Endothelial cell of umbilical vein (primary cell): Measurements from ENCODE around the gene SAMD11. TPM values are rescaled to one million over a fixed set of nuclear protein-coding genes. Genes with fewer than 3 reads are reported as not detected.
A peak's percentile ranks its signal among the peaks of the same experiment; 100 is the strongest.
"Not testable (repeated sequence)": the region's sequence is repeated elsewhere in the genome, so short reads cannot be mapped to it uniquely, and the experiment has no call there.

Experiments
- Bru-seq: library from RNA; stranded (reverse); fragments of 400-500 nt; gene quantifications from one replicate; lab custom pipeline; 2021; lab: Mats Ljungman, UMichigan
- BruChase-seq, 2 experiments: library from RNA; stranded (reverse); fragments of 400-500 nt; gene quantifications; one replicate each; lab custom pipeline; 2021; lab: Mats Ljungman, UMichigan
- BruUV-seq: library from RNA; stranded (reverse); fragments of 400-500 nt; replicated peaks from 2 replicates; lab custom pipeline; 2021; lab: Mats Ljungman, UMichigan
- CTCF ChIA-PET: fragments of 300-600, 350-600 bp; sonication (Branson Sonifier 250); formaldehyde crosslinking; loops from one replicate; lab custom pipeline; 2021; ENCODE audit warnings: antibody characterized with exemption, inconsistent platforms; lab: Charles Lee
- POLR2A ChIA-PET: fragments of 300-600, 350-600 bp; sonication (Branson Sonifier 250); formaldehyde crosslinking; loops from one replicate; lab custom pipeline; 2021; ENCODE audit warnings: antibody characterized with exemption, inconsistent platforms; lab: Charles Lee
- DNase-seq: peaks from one replicate; pipeline ENCODE4 v3.0.0-alpha.2; 2011; ENCODE audit warnings: low read depth, low spot score
- FAIRE-seq: peaks from 2 replicates; lab custom pipeline; 2011; peaks lifted over from hg19 to GRCh38; lab: Jason Lieb, UNC
- H2AFZ ChIP-seq: 2 replicates; pipeline ENCODE4 v1.6.0; 2012; ENCODE audit warnings: low read depth, low read length, control low read depth, inconsistent platforms
- H3K27ac ChIP-seq: 2 replicates; pipeline ENCODE4 v1.5.1; 2011; ENCODE audit warnings: low read depth, mild to moderate bottlenecking, control low read depth, low read length, moderate library complexity; ENCODE audit not compliant: insufficient read depth
- H3K27me3 ChIP-seq, 2 experiments: 2 replicates each; pipeline versions ENCODE4 v1.6.0 to v1.6.1; 2011; ENCODE audit warnings: low read length in 2 of 2, mixed read lengths in 1 of 2; ENCODE audit not compliant: control insufficient read depth in 2 of 2, insufficient read depth in 2 of 2
- H3K36me3 ChIP-seq, 2 experiments: 2 replicates in 1 of 2; 3 replicates in 1 of 2; pipeline ENCODE4 v1.5.1; 2011; ENCODE audit warnings: low read length in 2 of 2, mild to moderate bottlenecking in 1 of 2, moderate library complexity in 1 of 2; ENCODE audit not compliant: control insufficient read depth in 2 of 2, insufficient read depth in 2 of 2; ENCODE audit errors: extremely low read depth in 1 of 2
- H3K4me1 ChIP-seq: 3 replicates; pipeline ENCODE4 v1.5.1; 2011; ENCODE audit warnings: mild to moderate bottlenecking, low read length; ENCODE audit not compliant: control insufficient read depth, insufficient read depth; ENCODE audit errors: extremely low read depth
- H3K4me2 ChIP-seq: 2 replicates; pipeline ENCODE4 v1.6.1; 2011; ENCODE audit warnings: low read length, control low read depth, mixed read lengths; ENCODE audit not compliant: insufficient read depth
- H3K4me3 ChIP-seq, 3 experiments: fragments of 200-600 bp in 1 of 3; sonication (generic), shearing (Covaris generic) in 1 of 3; replicated peaks in 1 of 3; 2 replicates each; pipeline ENCODE4 v1.5.1; 2011 to 2016; ENCODE audit warnings: control low read depth in 3 of 3, low read length in 3 of 3, mild to moderate bottlenecking in 2 of 3, inconsistent platforms in 1 of 3, low read depth in 1 of 3, moderate library complexity in 1 of 3; ENCODE audit not compliant: insufficient read depth in 1 of 3
- H3K79me2 ChIP-seq: 2 replicates; pipeline ENCODE4 v1.6.0; 2012; ENCODE audit warnings: low read length, inconsistent platforms; ENCODE audit not compliant: control insufficient read depth, insufficient read depth
- H3K9ac ChIP-seq: replicated peaks from 2 replicates; pipeline ENCODE3; 2011; ENCODE audit warnings: low read length, control low read depth; ENCODE audit not compliant: insufficient read depth; ENCODE audit errors: extremely low read depth
- H3K9me1 ChIP-seq: replicated peaks from 3 replicates; pipeline ENCODE4 v1.6.0; 2011; ENCODE audit warnings: mild to moderate bottlenecking, low read length; ENCODE audit not compliant: control insufficient read depth, insufficient read depth; ENCODE audit errors: extremely low read depth
- H3K9me3 ChIP-seq: replicated peaks from 2 replicates; pipeline ENCODE4 v1.5.1; 2012; ENCODE audit warnings: low read length, inconsistent platforms; ENCODE audit not compliant: control insufficient read depth, insufficient read depth
- H4K20me1 ChIP-seq: replicated peaks from 2 replicates; pipeline ENCODE3; 2011; ENCODE audit warnings: mild to moderate bottlenecking, low read length; ENCODE audit not compliant: control insufficient read depth, insufficient read depth; ENCODE audit errors: extremely low read depth
- CTCF ChIP-seq, 2 donors: IDR thresholded peaks; 1 replicate in 1 of 2; 2 replicates in 1 of 2; pipeline ENCODE4 v1.5.1; 2011; ENCODE audit warnings: low read length in 2 of 2, mild to moderate bottlenecking in 2 of 2, moderate library complexity in 2 of 2, control low read depth in 1 of 2, inconsistent platforms in 1 of 2, low read depth in 1 of 2; ENCODE audit not compliant: insufficient read depth in 1 of 2; ENCODE audit errors: extremely low read depth in 1 of 2
- EZH2 ChIP-seq: IDR thresholded peaks from 2 replicates; pipeline ENCODE4 v1.6.1; 2012; ENCODE audit warnings: borderline replicate concordance, low read depth, mild to moderate bottlenecking, moderate library complexity, low read length, inconsistent platforms; ENCODE audit not compliant: severe bottlenecking
- FOS ChIP-seq: IDR thresholded peaks from 2 replicates; pipeline ENCODE4 v1.6.1; 2011; ENCODE audit warnings: mild to moderate bottlenecking, low read length, moderate library complexity, borderline replicate concordance; ENCODE audit not compliant: insufficient read depth
- GATA2 ChIP-seq: IDR thresholded peaks from 2 replicates; pipeline ENCODE4 v1.7.0; 2011; ENCODE audit warnings: low read depth, mild to moderate bottlenecking, moderate library complexity, mixed read lengths, low read length; ENCODE audit not compliant: insufficient read length, insufficient read depth
- JUN ChIP-seq: IDR thresholded peaks from 2 replicates; pipeline ENCODE4 v1.6.1; 2011; ENCODE audit warnings: borderline replicate concordance, low read depth; ENCODE audit not compliant: insufficient read length, insufficient read depth
- MAX ChIP-seq: IDR thresholded peaks from 2 replicates; pipeline ENCODE4 v1.6.1; 2011; ENCODE audit not compliant: insufficient read depth, insufficient read length
- MYC ChIP-seq: IDR thresholded peaks from one replicate; pipeline ENCODE4 v1.6.1; 2011; ENCODE audit warnings: mild to moderate bottlenecking, low read depth, low read length
- POLR2A ChIP-seq: IDR thresholded peaks from 2 replicates; pipeline ENCODE4 v1.6.1; 2012; ENCODE audit warnings: low read depth, mild to moderate bottlenecking, control low read depth, low read length
- POLR2AphosphoS5 ChIP-seq: IDR thresholded peaks from 2 replicates; pipeline ENCODE4 v1.6.1; 2012; ENCODE audit warnings: low read depth, mild to moderate bottlenecking, control low read depth, low read length, moderate library complexity; ENCODE audit not compliant: insufficient read depth
- dilution Hi-C: fragments of 300-500 bp; cut with MboI; formaldehyde crosslinking; loops from one replicate; pipeline ENCODE4 v1.15.0; 2019; ENCODE audit warnings: low sequenced_read_pairs; ENCODE audit not compliant: extremely low pct_ligation_motif_present
- intact Hi-C: fragments of 100-400 bp; cut with micrococcal nuclease; formaldehyde crosslinking; loops from one replicate; pipeline ENCODE4 v1.10.0; 2022
- long read RNA-seq: library from polyadenylated mRNA; stranded (forward); transcript quantifications from one replicate; pipeline ENCODE4 v2.0.0, GENCODE V29; 2021
- polyA minus RNA-seq, 3 experiments: library from RNA; depleted of rRNA, polyadenylated mRNA; stranded (reverse); fragments of >200 nt; gene quantifications; 1 replicate in 1 of 3; 2 replicates in 2 of 3; pipeline ENCODE4 v1.2.3, GENCODE V29; 2011
- polyA plus RNA-seq, 4 experiments: library from polyadenylated mRNA; depleted of rRNA in 3 of 4; stranded (reverse) in 3 of 4; unstranded in 1 of 4; fragments of >200 nt; gene quantifications; 2 replicates each; pipeline versions ENCODE4 v1.2.1 to v1.2.3, GENCODE V29; 2011 to 2012; ENCODE audit warnings: missing spikeins in 1 of 4
- total RNA-seq: library from RNA; stranded (reverse); gene quantifications from 2 replicates; pipeline ENCODE4 v1.2.3, GENCODE V29; 2021

The SAMD11 gene
- total RNA-seq (not detected in 2 replicates), polyA plus RNA-seq (0.08 TPM in 1 of 2 replicates, not detected in the other), polyA minus RNA-seq (not detected in 2 replicates), Bru-seq, nascent RNA (percentile 5 among the genes with signal in this experiment), BruChase-seq, experiment 1, labeled RNA remaining after a 6-hour chase (percentile 5 among the genes with signal in this experiment), BruChase-seq, experiment 2, labeled RNA remaining after a 2-hour chase (not detected)
- 0.13 TPM in 1 of 2 replicates, not detected in the other for polyA plus RNA-seq (2011; cell fraction: cytosol; rRNA removed)
- 0.07 TPM in 1 of 2 replicates, not detected in the other for polyA plus RNA-seq (2011; cell fraction: nucleus; rRNA removed)
- polyA plus RNA-seq (2012): not detected in 2 replicates
- 73.0 TPM for polyA minus RNA-seq (2011; cell fraction: cytosol; rRNA and poly(A)+ RNA removed)
- polyA minus RNA-seq (2011; cell fraction: nucleus; rRNA and poly(A)+ RNA removed): 0.67 and 0.72 TPM in 2 replicates
- long read RNA-seq: 0 reads

- H3K9ac ChIP-seq: no peak within 1 kb of the TSS
- POLR2A ChIA-PET: no interaction called here
- FAIRE-seq: no peak
These were observed at the start of gene SAMD11 for GRCh38 chr1:923131-923990. SAMD11 (plus strand) TSS chr1:923923; CDS start chr1:924432, 509 bp downstream.

GRCh38 chr1:876428-877208 lies 47.1 kb upstream of the SAMD11 start:
- H3K4me3 ChIP-seq, DNase-seq, H3K9ac ChIP-seq, POLR2A ChIA-PET, H3K36me3 ChIP-seq, dilution Hi-C loops, BruUV-seq, H3K4me1 ChIP-seq, H3K79me2 ChIP-seq, CTCF ChIA-PET, FAIRE-seq, H3K27ac ChIP-seq, H2AFZ ChIP-seq, H3K9me1 ChIP-seq, H3K9me3 ChIP-seq, intact Hi-C loops, H4K20me1 ChIP-seq, H3K4me2 ChIP-seq: not testable (repeated sequence)
- H3K27me3 ChIP-seq: peaks cover 2 to 16% of the 10 kb centered on the region in 2 experiments

More at GRCh38 chr1:923131-923990, at the start of gene SAMD11:
- peak; percentile 53 for DNase-seq
- no peaks in the 10 kb centered on the region for H3K36me3 ChIP-seq
- H4K20me1 ChIP-seq: no peaks in the 10 kb centered on the region
- CTCF ChIA-PET: interaction anchor here (1.4 kb wide), 1 partner anchor 15 kb away, joined by 4 read pairs; no protein-coding TSS in a partner anchor
- intact Hi-C loops: loop anchor here (2.0 to 5.0 kb wide), 2 partner anchors 19 to 34 kb away; partner anchors contain the start of gene NOC2L
- peaks cover 20 to 27% of the 10 kb centered on the region in 2 experiments for H3K27me3 ChIP-seq
- H3K27ac ChIP-seq: no peak within 1 kb of the TSS
- H3K4me2 ChIP-seq: no peak within 1 kb of the TSS
- H3K79me2 ChIP-seq: no peaks in the 10 kb centered on the region
- dilution Hi-C loops: no loop called here
- TF ChIP-seq EZH2 (no peak), GATA2 (no peak), MYC (no peak), POLR2A (no peak), MAX (no peak), FOS (no peak), CTCF (IDR thresholded peaks at IDR 0.05; ENCODE audit: extremely low read depth in 1 of 2, insufficient read depth in 1 of 2, low read depth in 1 of 2, low read length in 2 of 2) (no peak), POLR2AphosphoS5 (no peak), JUN (no peak)
- no peak within 1 kb of the TSS for H2AFZ ChIP-seq
- BruUV-seq: no TSS peak
- H3K9me3 ChIP-seq: no peaks in the 10 kb centered on the region
- peak within 1 kb of the TSS in 1 of 3 experiments; percentile 3 for H3K4me3 ChIP-seq
- no peaks in the 10 kb centered on the region for H3K9me1 ChIP-seq
- H3K4me1 ChIP-seq: no peaks in the 10 kb centered on the region
